GM21423 (cell line): ENCODE data around the gene WDR27.
"Not testable (repeated sequence)": the region's sequence is repeated elsewhere in the genome, so short reads cannot be mapped to it uniquely, and the experiment has no call there.

Source experiments
- ATAC-seq: cut with Tn5 transposase; IDR thresholded peaks from one replicate; pipeline ENCODE4 v1.9.1; 2021; ENCODE audit warnings: mild to moderate bottlenecking, moderate library complexity; ENCODE audit not compliant: unreplicated experiment

Gene WDR27

GRCh38 chr6:169494038-169494437 lies 207.8 kb downstream of the WDR27 start:
- ATAC-seq = no peak

- no peak for ATAC-seq
Measured at GRCh38 chr6:169491482-169491881, 210.3 kb downstream of the WDR27 start.

GRCh38 chr6:169490830-169491229 lies 211.0 kb downstream of the WDR27 start:
- ATAC-seq = no peak

GRCh38 chr6:169490246-169490641 lies 211.6 kb downstream of the WDR27 start:
- ATAC-seq = no peak

GRCh38 chr6:169489563-169490245 lies 212.1 kb downstream of the WDR27 start:
- no peak for ATAC-seq

GRCh38 chr6:169487579-169488436 lies 214.0 kb downstream of the WDR27 start:
- ATAC-seq = no peak

GRCh38 chr6:169479783-169480495 lies 221.9 kb downstream of the WDR27 start:
- no peak for ATAC-seq

GRCh38 chr6:169474362-169474761 lies 227.5 kb downstream of the WDR27 start:
- ATAC-seq = no peak

GRCh38 chr6:169473663-169474062 lies 228.2 kb downstream of the WDR27 start:
- ATAC-seq = peak; percentile 85

GRCh38 chr6:169472786-169473416 lies 228.9 kb downstream of the WDR27 start:
- ATAC-seq = no peak

- ATAC-seq = no peak
Measured at GRCh38 chr6:169470790-169471189, 231.0 kb downstream of the WDR27 start.

- ATAC-seq = no peak
Measured at GRCh38 chr6:169469028-169469427, 232.8 kb downstream of the WDR27 start.

GRCh38 chr6:169467755-169468154 lies 234.1 kb downstream of the WDR27 start:
- ATAC-seq = not testable (repeated sequence)

GRCh38 chr6:169466256-169466655 lies 235.6 kb downstream of the WDR27 start:
- not testable (repeated sequence) for ATAC-seq

GRCh38 chr6:169457762-169458161 lies 244.1 kb downstream of the WDR27 start:
- ATAC-seq = no peak

- no peak for ATAC-seq
Measured at GRCh38 chr6:169456840-169457239, 245.0 kb downstream of the WDR27 start.

GRCh38 chr6:169455470-169455869 lies 246.4 kb downstream of the WDR27 start:
- ATAC-seq = no peak

GRCh38 chr6:169454872-169455204 lies 247.0 kb downstream of the WDR27 start:
- ATAC-seq = no peak

GRCh38 chr6:169454204-169454871 lies 247.5 kb downstream of the WDR27 start:
- ATAC-seq = no peak

- ATAC-seq = no peak
Measured at GRCh38 chr6:169452869-169453620, 248.8 kb downstream of the WDR27 start.
